HS-27A (cell line): ENCODE measurements around the gene PDGFA.

Experiments
- DNase-seq: peaks from one replicate; pipeline ENCODE4 v3.0.0-alpha.2; 2012; ENCODE audit warnings: low read depth, missing footprints

The PDGFA gene

GRCh38 chr7:490461-491291 lies 29.0 kb downstream of the PDGFA start:
- DNase-seq, result no peak

DNA sequence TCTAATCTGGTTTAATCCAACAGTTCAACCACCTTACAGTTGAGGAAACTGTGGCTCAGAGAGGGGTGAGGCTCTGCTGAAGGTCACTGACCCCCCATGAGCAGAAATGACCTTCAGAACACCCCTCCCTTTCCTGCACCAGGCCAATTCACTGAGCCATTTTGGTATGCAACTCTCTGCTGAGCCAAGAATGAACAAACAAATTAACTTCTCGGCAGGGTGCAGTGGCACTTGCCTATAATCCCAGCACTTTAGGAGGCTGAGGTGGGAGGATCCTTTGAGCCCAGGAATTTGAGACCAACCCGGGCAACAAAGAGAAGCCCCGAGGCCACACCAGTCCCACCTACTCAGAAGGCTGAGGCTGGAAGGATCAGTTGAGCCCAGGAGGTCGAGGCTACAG lies 29.8 kb downstream of the PDGFA start:
- no peak for DNase-seq

GRCh38 chr7:486216-486743 lies 33.4 kb downstream of the PDGFA start:
- DNase-seq, result no peak

GRCh38 chr7:485188-486081 lies 34.2 kb downstream of the PDGFA start:
- no peak for DNase-seq

GRCh38 chr7:484356-485101 lies 35.1 kb downstream of the PDGFA start:
- no peak for DNase-seq

GRCh38 chr7:483656-484355 lies 35.8 kb downstream of the PDGFA start:
- no peak for DNase-seq

DNA sequence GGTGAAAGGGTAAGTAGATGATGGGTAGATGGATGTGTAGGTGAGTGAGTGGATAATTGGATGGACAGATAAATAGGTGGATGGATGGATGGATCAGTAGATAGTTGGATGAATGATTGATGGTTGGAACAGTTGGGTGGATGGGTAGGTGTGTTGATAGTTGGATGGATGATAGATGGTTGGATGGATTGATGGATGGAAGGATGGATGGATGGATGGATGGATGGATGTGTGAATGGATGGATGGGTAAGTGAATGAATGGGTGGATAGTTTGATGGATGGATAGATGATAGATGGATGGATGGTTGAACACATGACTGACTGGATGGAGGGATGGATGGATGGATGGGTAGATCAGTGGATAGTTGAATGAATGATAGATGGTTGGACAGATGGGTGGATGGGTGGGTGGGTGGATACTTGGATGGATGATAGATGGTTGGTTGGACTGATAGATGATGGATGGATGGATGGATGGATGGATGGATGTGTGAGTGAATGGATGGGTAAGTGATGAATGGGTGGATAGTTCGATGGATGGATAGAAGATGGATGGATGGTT lies 37.0 kb downstream of the PDGFA start:
- no peak for DNase-seq

DNA sequence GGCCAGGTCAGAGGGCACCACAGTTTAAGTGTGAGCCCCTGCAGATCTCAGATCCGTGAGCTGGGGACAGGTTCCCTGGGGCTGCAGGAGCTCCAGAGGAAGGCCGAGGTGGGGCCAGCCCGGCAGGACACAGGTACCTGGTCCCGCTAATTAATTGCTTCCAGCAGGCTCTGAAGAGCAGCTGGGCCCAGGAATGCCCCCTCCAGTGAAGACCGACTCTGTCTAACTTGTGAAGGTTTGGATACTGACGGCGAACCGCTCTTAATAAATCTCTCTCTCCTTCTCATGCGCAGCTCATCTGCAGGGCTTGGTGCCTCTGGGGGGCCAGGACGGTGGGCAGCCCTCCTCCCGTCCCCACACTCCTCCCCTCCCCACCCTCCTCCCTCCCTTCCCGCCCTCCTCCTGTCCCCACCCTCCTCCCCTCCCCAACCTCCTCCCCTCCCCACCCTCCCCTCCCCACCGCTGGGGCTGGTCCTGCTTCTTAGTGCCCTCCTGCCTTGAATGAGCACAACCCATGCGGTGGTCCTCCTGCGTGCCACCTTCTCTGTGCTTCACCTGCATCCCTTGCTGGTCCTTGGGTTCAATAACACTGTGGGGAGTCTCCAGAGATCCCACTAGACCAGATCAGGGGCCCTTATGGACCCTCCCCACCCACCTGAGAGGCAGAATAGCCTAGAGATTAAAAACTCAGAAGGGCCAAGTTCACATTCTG lies 38.3 kb downstream of the PDGFA start:
- DNase-seq, result no peak

DNA sequence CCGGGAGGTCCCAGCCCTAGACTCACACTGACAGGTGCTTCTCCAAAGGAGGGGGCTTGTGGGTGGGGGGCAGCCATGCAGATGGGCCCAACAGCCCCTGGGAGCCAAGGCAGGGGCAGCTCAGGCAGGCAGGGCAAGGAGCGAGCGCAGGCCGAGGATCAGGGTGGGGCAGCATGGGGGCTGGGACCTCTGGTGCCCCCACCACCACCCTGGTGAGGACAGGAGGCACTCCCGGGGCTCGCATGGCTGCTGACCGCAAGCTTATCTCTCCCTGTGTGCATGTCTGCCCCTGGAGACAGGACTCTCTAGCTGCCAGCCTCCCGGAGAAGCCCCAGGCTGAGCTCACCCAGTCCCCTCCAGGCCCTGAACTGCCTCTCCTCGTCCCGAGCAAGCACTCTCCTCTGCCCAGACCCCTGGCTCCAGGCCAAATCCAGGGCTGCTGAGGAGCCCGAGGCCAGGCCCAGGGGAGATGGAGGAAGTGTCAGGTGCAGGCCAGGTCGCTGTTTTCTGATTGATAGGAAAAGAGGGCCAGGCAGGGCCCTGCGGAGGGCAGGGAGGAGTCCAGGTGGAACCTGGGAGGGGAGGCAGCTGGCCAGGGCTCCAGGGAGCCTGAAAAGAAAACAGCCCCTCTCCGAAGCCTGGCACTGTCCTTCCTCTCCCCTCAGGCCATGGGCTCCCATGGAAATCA lies 39.0 kb downstream of the PDGFA start:
- no peak for DNase-seq

- no peak for DNase-seq
Observed at GRCh38 chr7:479948-480499, 39.6 kb downstream of the PDGFA start.

DNA sequence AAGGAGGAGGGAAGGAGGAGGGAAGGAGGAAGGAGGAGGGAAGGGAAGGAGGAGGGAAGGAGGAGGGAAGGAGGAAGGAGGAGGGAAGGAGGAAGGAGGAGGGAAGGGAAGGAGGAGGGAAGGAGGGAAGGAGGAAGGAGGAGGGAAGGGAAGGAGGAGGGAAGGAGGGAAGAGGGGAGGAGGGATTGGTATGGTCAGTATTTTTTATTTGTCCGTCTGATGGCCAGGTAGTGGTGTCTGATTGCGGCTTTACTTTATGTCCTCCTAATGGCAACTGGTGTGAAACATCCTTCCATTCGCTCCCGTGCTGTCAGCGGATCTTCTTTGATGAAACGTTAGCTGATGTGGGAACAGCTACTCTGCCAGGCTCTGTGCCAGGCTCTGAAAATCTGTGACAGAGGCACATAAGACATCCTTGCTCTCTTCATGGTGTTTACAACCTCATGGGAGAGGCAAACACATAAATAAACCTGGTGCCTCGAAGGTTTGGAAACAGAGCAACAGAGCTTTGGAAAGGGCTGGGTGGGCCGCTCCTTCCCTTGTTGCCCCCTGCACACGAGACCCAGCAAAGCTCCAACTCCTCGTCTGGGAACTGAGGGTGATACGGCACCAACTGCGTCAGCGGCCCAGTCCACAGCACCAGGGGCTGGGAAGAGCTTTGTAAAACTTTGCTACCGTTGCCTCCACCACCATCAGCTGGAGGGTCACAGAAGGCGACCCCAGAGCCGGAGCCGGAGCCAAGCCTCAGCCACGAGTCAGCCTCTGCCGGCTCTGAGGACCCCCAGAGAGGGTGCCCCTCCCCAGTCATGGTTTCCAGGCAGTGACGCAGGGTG lies 40.3 kb downstream of the PDGFA start:
- no peak for DNase-seq

GRCh38 chr7:477626-478220 lies 41.9 kb downstream of the PDGFA start:
- no peak for DNase-seq

DNA sequence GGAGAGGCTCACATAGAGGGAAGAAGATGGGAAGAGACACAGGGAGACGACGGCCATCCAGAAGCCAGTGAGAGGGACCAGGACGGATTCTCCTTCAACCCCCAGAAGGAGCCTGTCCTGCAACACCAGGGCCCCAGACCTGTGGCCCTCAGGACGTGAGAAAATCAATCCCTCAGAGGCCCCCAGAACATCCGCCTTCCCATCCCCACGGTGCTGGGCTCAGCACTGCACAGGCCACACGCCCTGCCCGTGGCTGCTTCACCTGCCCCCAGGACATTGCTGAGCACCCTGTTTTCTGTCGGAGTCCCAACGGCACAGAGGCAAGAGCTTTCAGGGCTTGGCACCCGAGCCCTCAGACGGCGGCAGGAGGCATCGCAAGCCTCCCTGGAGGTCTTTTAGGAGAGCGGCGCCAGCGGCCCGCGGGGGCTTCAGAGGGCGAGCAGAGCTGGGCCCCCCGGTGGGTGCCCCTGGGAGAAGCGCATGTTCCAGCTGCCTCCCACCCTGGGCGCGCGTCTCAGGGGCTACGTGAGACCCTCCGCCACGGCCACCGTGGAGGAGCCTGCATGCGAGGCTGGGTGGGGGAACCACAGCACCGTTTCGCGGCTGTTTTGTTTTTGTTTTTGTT lies 42.8 kb downstream of the PDGFA start:
- no peak for DNase-seq

GRCh38 chr7:475951-476441 lies 43.6 kb downstream of the PDGFA start:
- DNase-seq, result no peak

- no peak for DNase-seq
Observed at GRCh38 chr7:475425-475728, 44.3 kb downstream of the PDGFA start.

DNA sequence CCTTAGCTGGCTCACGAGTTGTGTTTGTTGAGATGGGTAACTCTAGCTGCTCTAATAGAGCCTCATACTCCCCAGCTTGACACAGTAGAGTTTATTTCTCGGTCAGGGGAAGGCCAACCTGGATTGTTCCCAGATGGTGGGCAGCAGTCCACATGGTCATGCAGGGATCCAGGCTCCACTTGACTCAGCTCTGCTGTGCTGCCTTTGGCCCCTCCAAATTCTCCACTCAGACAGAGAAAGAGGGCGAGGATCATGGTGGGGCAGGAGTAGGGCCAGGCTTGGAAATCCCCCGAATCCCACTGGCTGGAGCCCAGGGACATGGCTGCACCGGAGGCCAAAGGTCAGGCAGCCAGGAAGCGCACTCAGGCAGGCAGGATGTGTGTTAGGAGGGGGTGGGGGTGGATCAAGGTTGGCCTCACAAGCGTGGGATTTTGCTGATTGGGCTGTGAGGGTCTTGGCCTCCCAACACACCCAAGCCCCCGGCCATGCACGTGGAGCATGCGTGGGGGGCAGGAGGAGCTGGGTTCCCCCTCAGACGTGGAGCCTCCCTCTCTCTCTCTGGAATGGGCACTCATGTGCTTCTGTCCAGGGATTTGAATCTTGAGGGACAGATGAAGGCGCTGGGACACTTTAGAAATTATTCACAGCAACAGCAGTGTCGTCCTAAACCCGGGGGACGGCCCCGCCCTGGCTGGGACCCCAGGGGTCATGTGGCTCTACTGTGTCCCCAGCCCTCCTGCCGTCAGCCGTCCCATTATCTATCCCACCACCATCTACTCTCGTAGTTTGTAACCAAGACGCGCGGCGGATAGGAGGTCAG lies 44.8 kb downstream of the PDGFA start:
- DNase-seq, result no peak
